Mammary epithelial cell (primary cell): Measurements from ENCODE around the gene MCM3AP.
A peak's percentile ranks its signal among the peaks of the same experiment; 100 is the strongest.

ENCODE experiments used
- CTCF ChIP-seq, 2 donors: IDR thresholded peaks in 1 of 2; conservative IDR thresholded peaks in 1 of 2; 2 replicates each; pipeline ENCODE4 v1.5.1; 2011 to 2012; ENCODE audit warnings: inconsistent platforms in 2 of 2, low read length in 2 of 2, mild to moderate bottlenecking in 2 of 2, control low read depth in 1 of 2, low read depth in 1 of 2; ENCODE audit not compliant: insufficient read depth in 1 of 2; ENCODE audit errors: extremely low read depth in 1 of 2
- EZH2 ChIP-seq: IDR thresholded peaks from 2 replicates; pipeline ENCODE4 v1.6.1; 2012; ENCODE audit warnings: low read length, inconsistent platforms, borderline replicate concordance

- TF ChIP-seq CTCF (conservative IDR thresholded peaks at IDR 0.05 in 1 of 2, IDR thresholded peaks at IDR 0.05 in 1 of 2; ENCODE audit: extremely low read depth in 1 of 2, insufficient read depth in 1 of 2, low read depth in 1 of 2, low read length in 2 of 2) (peak; percentile 13 to 48), EZH2 (no peak)
Observed at GRCh38 chr21:46285761-46286647, 593 bp upstream of the MCM3AP start, which contains the start of gene YBEY.
